Thyroid gland (tissue), 4 donors: Measurements from ENCODE around the gene EPS15.

ENCODE experiments used
- POLR2A ChIP-seq, 2 donors: fragments of 450-650 bp; IDR thresholded peaks; one replicate each; pipeline ENCODE4 v1.6.1; 2017; ENCODE audit warnings: antibody characterized with exemption in 2 of 2, mild to moderate bottlenecking in 2 of 2, moderate library complexity in 1 of 2
- TF ChIP-seq, protein P1 (sequence below), 6 experiments: fragments of 200-600 bp in 3 of 6; fragments of 450-650 bp in 3 of 6; sonication (generic) in 3 of 6; IDR thresholded peaks; one replicate each; pipeline ENCODE4 v1.5.1; 2016 to 2019; ENCODE audit warnings: antibody characterized with exemption in 6 of 6, mild to moderate bottlenecking in 2 of 6, inconsistent platforms in 1 of 6, moderate library complexity in 1 of 6

DNA sequence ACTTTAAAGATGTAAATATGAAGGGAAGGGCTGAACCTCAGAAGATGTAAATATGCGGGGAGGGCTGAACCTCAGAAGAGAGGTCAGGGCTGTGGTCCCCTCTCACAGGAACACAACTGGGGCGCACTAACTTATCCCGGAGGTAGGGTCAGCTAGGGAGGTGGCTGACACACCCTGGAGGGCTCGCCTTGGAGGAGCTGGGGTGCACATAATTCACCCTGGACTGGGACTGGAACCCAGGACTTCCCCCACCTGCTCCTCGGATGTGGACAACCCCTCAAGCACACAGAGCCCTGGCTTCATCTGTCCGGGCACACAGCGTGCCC is 174.8 kb downstream of the EPS15 start:
- TF ChIP-seq, protein P1, sequence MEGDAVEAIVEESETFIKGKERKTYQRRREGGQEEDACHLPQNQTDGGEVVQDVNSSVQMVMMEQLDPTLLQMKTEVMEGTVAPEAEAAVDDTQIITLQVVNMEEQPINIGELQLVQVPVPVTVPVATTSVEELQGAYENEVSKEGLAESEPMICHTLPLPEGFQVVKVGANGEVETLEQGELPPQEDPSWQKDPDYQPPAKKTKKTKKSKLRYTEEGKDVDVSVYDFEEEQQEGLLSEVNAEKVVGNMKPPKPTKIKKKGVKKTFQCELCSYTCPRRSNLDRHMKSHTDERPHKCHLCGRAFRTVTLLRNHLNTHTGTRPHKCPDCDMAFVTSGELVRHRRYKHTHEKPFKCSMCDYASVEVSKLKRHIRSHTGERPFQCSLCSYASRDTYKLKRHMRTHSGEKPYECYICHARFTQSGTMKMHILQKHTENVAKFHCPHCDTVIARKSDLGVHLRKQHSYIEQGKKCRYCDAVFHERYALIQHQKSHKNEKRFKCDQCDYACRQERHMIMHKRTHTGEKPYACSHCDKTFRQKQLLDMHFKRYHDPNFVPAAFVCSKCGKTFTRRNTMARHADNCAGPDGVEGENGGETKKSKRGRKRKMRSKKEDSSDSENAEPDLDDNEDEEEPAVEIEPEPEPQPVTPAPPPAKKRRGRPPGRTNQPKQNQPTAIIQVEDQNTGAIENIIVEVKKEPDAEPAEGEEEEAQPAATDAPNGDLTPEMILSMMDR (IDR thresholded peaks at IDR 0.05), result no peak
- no peak for TF ChIP-seq POLR2A (IDR thresholded peaks at IDR 0.05)
